ENCODE data around the gene OGDH. TPM values are rescaled to one million over a fixed set of nuclear protein-coding genes. Genes with fewer than 3 reads are reported as not detected.
A peak's percentile ranks its signal among the peaks of the same experiment; 100 is the strongest.

Gene OGDH
- total RNA-seq, 1 donor from 2014 or later = 67.1 TPM

DNA sequence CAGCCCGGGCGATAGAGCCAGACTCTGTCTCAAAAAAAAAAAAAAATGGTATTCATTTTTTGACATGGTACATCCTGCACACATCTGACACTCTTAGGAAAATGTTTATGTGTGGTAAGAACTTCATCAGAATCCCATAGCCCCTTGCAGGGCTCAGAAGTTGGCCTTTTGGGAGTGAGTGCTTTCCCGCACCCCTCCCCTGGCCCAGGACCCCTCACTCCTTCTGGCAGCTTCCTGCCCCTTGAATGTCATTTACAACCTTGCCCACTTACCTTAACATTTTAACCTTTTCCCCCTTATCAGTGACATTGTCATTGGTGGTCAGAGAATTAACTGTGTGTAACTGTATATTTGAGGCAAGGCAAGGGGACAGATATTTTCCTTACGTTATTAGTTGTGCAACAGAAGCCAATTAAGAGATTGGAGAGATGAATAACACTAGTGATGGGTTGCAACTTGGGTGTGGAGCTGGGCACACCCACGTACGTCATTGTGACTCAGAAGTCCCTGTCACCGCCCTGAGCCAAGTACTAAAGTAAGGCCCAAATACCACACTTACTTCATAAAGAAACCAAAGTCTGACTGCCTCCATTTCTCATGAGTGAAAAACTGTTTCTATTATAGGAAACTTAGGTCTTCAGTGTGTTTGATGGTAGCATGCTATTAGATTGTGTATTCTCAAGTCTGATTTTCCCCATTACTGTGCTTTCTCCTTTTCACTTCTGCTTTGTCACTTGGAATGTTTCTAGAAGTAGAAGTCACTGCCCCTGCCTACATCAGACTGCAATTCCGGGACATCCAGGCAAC is 31.6 kb downstream of the OGDH start:
- TF ChIP-seq, protein P1, sequence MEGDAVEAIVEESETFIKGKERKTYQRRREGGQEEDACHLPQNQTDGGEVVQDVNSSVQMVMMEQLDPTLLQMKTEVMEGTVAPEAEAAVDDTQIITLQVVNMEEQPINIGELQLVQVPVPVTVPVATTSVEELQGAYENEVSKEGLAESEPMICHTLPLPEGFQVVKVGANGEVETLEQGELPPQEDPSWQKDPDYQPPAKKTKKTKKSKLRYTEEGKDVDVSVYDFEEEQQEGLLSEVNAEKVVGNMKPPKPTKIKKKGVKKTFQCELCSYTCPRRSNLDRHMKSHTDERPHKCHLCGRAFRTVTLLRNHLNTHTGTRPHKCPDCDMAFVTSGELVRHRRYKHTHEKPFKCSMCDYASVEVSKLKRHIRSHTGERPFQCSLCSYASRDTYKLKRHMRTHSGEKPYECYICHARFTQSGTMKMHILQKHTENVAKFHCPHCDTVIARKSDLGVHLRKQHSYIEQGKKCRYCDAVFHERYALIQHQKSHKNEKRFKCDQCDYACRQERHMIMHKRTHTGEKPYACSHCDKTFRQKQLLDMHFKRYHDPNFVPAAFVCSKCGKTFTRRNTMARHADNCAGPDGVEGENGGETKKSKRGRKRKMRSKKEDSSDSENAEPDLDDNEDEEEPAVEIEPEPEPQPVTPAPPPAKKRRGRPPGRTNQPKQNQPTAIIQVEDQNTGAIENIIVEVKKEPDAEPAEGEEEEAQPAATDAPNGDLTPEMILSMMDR (IDR thresholded peaks at IDR 0.05; ENCODE audit: unreplicated experiment) = no peak
- H3K27me3 Mint-ChIP-seq (ENCODE audit: unreplicated experiment) = peaks cover 3% of the 10 kb centered on the region
- no peaks in the 10 kb centered on the region for H3K36me3 Mint-ChIP-seq (ENCODE audit: low read depth, unreplicated experiment)
- H3K4me3 Mint-ChIP-seq (ENCODE audit: unreplicated experiment) = no peak overlapping the region
- DNase-seq (ENCODE audit: low spot score) = no peak
- no peaks in the 10 kb centered on the region for H3K9me3 Mint-ChIP-seq (ENCODE audit: unreplicated experiment)
- H3K4me1 Mint-ChIP-seq (ENCODE audit: unreplicated experiment) = peaks cover 29% of the 10 kb centered on the region
- H3K27ac Mint-ChIP-seq (ENCODE audit: unreplicated experiment) = peak overlapping the region; percentile 77

DNA sequence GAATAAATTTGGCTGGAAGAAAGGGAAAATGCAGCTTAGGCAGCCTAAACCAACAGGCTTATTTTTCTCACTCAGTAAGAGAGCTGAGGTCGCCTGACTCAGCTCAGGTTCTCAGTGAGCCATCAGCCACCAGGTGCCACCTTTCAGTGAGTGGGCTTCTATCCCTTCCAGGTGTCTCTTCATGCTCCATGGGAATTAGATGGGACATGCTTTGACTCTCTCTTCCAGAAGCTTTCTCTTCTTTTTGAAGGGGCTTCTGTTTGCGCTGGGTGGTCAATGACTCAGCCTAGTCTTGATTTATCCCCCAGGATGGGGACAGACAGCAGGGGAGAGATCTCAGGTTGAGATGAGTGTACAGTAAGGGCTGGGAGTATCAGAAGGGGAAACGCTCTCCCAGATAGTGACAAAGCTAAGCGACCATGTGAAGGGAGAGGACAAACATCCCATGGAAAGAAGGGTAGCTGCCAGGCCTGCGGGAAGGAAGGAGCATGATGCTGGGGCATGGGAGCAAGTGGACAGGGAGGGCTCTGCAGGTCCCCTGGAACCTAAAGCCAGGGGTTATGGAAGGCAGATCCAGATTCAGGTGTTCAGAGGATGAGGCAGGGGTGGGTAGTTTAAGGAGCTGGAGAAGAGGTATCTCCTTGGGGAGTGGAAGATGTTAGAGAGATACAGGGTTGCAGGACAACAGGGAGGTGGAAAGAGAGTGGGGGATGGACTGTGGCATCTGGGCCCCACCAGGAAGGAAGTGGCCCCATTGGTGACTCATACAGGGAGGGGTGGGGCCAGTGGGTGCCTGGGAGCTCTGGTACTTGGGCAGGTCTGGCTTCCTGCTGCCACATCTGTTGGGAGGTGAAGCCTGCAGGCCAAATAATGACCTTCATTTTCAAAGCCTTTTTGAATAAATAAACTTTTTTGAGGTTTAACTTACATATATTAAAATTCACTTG is 32.5 kb downstream of the OGDH start:
- TF ChIP-seq, protein P1 (IDR thresholded peaks at IDR 0.05; ENCODE audit: unreplicated experiment) = no peak
- H3K9me3 Mint-ChIP-seq (ENCODE audit: unreplicated experiment) = no peaks in the 10 kb centered on the region
- peaks cover 3% of the 10 kb centered on the region for H3K27me3 Mint-ChIP-seq (ENCODE audit: unreplicated experiment)
- H3K27ac Mint-ChIP-seq (ENCODE audit: unreplicated experiment) = peak overlapping the region; percentile 88
- peak overlapping the region; percentile 28 for H3K4me3 Mint-ChIP-seq (ENCODE audit: unreplicated experiment)
- H3K4me1 Mint-ChIP-seq (ENCODE audit: unreplicated experiment) = peaks cover 23% of the 10 kb centered on the region
- H3K36me3 Mint-ChIP-seq (ENCODE audit: low read depth, unreplicated experiment) = no peaks in the 10 kb centered on the region
- DNase-seq (ENCODE audit: low spot score) = peak; percentile 30

DNA sequence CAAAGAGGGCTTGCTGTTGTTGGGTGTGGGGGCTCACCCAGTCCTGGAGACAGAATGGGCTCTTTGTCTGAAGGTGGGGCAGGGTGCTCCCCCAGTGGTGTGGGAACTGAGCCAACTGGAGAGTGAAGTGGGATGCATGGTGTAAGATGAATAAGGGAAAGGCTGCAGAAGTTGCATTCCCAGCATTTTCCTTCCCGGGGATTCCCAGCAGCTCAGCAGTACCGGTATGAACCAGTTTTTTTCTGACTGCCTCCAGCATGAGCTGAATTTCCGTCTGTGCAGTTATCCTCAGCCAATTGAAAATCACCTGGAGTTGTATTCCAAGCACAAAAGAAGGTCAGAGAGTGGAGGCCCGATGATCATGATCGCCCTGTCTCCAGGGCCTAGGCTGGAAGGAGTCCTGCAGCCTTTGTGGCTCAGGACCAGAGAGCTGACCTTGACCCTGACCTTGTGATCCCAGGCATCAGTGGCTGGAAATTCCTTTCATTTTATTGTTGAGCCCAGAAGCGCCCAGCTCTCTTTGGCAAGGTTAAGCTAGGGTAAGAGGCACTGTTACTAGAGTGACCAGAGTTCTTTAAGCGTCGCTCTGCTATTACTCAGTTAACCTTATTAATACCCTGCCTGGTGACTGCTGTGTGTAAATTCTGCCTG is 33.4 kb downstream of the OGDH start:
- peaks cover 22% of the 10 kb centered on the region for H3K4me1 Mint-ChIP-seq (ENCODE audit: unreplicated experiment)
- TF ChIP-seq, protein P1 (IDR thresholded peaks at IDR 0.05; ENCODE audit: unreplicated experiment) = no peak
- H3K27ac Mint-ChIP-seq (ENCODE audit: unreplicated experiment) = peak overlapping the region; percentile 88
- H3K27me3 Mint-ChIP-seq (ENCODE audit: unreplicated experiment) = peaks cover 3% of the 10 kb centered on the region
- H3K9me3 Mint-ChIP-seq (ENCODE audit: unreplicated experiment) = no peaks in the 10 kb centered on the region
- peak; percentile 11 for DNase-seq (ENCODE audit: low spot score)
- peaks cover 2% of the 10 kb centered on the region for H3K36me3 Mint-ChIP-seq (ENCODE audit: low read depth, unreplicated experiment)
- no peak overlapping the region for H3K4me3 Mint-ChIP-seq (ENCODE audit: unreplicated experiment)

DNA sequence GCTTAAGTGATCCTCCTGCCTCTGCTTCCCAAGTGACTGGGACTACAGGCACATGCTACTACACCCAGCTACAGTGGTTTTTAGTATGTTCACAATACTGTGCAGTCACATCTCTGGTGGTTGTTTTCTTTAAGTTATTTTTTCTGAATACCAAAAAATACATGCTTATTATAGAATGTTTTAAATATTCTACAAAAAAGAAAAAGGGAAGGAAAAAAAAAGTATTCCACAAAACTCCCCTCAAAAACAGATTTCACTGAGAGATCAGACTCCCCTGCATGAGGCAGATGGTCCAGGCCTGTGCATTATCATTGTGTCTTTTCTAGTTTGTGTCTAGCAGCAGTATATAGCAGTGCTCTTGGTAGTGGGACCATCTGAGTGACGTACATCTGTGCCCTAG is 36.8 kb downstream of the OGDH start:
- no peak for DNase-seq (ENCODE audit: low spot score)
- no peak overlapping the region for H3K27ac Mint-ChIP-seq (ENCODE audit: unreplicated experiment)
- peaks cover 2% of the 10 kb centered on the region for H3K27me3 Mint-ChIP-seq (ENCODE audit: unreplicated experiment)
- H3K4me3 Mint-ChIP-seq (ENCODE audit: unreplicated experiment) = no peak overlapping the region
- no peaks in the 10 kb centered on the region for H3K9me3 Mint-ChIP-seq (ENCODE audit: unreplicated experiment)
- TF ChIP-seq, protein P1 (IDR thresholded peaks at IDR 0.05; ENCODE audit: unreplicated experiment) = no peak
- peaks cover 10% of the 10 kb centered on the region for H3K36me3 Mint-ChIP-seq (ENCODE audit: low read depth, unreplicated experiment)
- peaks cover 20% of the 10 kb centered on the region for H3K4me1 Mint-ChIP-seq (ENCODE audit: unreplicated experiment)
